Testis (tissue), 2 donors: ENCODE results near the gene APOL6.

Experiments
- CTCF ChIP-seq, 3 experiments: fragments of 450-650 bp in 2 of 3; fragments of 200-600 bp in 1 of 3; sonication (generic) in 1 of 3; IDR thresholded peaks; one replicate each; pipeline ENCODE4 v1.5.1; 2016 to 2019; ENCODE audit warnings: antibody characterized with exemption in 3 of 3, mild to moderate bottlenecking in 2 of 3, moderate library complexity in 1 of 3
- POLR2A ChIP-seq: fragments of 450-650 bp; IDR thresholded peaks from one replicate; pipeline ENCODE4 v1.6.1; 2017; ENCODE audit warnings: antibody characterized with exemption, mild to moderate bottlenecking, moderate library complexity

- TF ChIP-seq CTCF (IDR thresholded peaks at IDR 0.05) (no peak), POLR2A (no peak)
These were observed 36.9 kb upstream of the APOL6 start for GRCh38 chr22:35611200-35611890.
